GM21381 (cell line): Measurements from ENCODE around the gene MRPL40.
"Not testable (repeated sequence)": the region's sequence is repeated elsewhere in the genome, so short reads cannot be mapped to it uniquely, and the experiment has no call there.

Experiments used
- ATAC-seq: cut with Tn5 transposase; IDR thresholded peaks from one replicate; pipeline ENCODE4 v1.9.1; 2021; ENCODE audit warnings: mild to moderate bottlenecking, moderate library complexity; ENCODE audit not compliant: unreplicated experiment

Gene MRPL40

GRCh38 chr22:19438298-19438697, 6.0 kb downstream of the MRPL40 start:
- ATAC-seq = no peak

- ATAC-seq = no peak
Measured at GRCh38 chr22:19440411-19441195, 8.3 kb downstream of the MRPL40 start.

- no peak for ATAC-seq
Measured at GRCh38 chr22:19442166-19442565, 9.8 kb downstream of the MRPL40 start.

GRCh38 chr22:19443544-19444211, 11.3 kb downstream of the MRPL40 start:
- no peak for ATAC-seq

- not testable (repeated sequence) for ATAC-seq
Measured at GRCh38 chr22:19445279-19445982, 13.1 kb downstream of the MRPL40 start.

- ATAC-seq = no peak
Measured at GRCh38 chr22:19446603-19447329, 14.4 kb downstream of the MRPL40 start.

GRCh38 chr22:19447330-19448075, 15.2 kb downstream of the MRPL40 start, which contains the start of gene C22orf39:
C22orf39 (minus strand) TSS chr22:19447711; CDS start chr22:19447688, 23 bp downstream.
- ATAC-seq = peak; percentile 70

GRCh38 chr22:19448076-19448607, 15.8 kb downstream of the MRPL40 start:
- peak; percentile 33 for ATAC-seq

GRCh38 chr22:19448739-19449421, 16.5 kb downstream of the MRPL40 start:
- no peak for ATAC-seq

GRCh38 chr22:19449422-19449767, 17.1 kb downstream of the MRPL40 start:
- ATAC-seq = no peak

- ATAC-seq = no peak
Measured at GRCh38 chr22:19450363-19451175, 18.2 kb downstream of the MRPL40 start.

- ATAC-seq = no peak
Measured at GRCh38 chr22:19451570-19451969, 19.2 kb downstream of the MRPL40 start.

- ATAC-seq = no peak
Measured at GRCh38 chr22:19453718-19454117, 21.4 kb downstream of the MRPL40 start.

- ATAC-seq = no peak
Measured at GRCh38 chr22:19454156-19454555, 21.8 kb downstream of the MRPL40 start.

GRCh38 chr22:19455033-19455432, 22.7 kb downstream of the MRPL40 start:
- ATAC-seq = no peak

- ATAC-seq = no peak
Measured at GRCh38 chr22:19455585-19456370, 23.4 kb downstream of the MRPL40 start.

- ATAC-seq = no peak
Measured at GRCh38 chr22:19456541-19456940, 24.2 kb downstream of the MRPL40 start.
